Kidney epithelial cell (primary cell): ENCODE measurements around the gene VAV2. TPM values are rescaled to one million over a fixed set of nuclear protein-coding genes. Genes with fewer than 3 reads are reported as not detected.

Source experiments
- DNase-seq: peaks from one replicate; pipeline ENCODE4 v3.0.0-alpha.2; 2010; ENCODE audit warnings: low read depth
- H3K27me3 ChIP-seq: 2 replicates; pipeline ENCODE4 v1.6.0; 2011; ENCODE audit warnings: low read length; ENCODE audit not compliant: control insufficient read depth, insufficient read depth
- H3K36me3 ChIP-seq: 2 replicates; pipeline ENCODE4 v1.5.1; 2011; ENCODE audit warnings: low read length; ENCODE audit not compliant: control insufficient read depth, insufficient read depth
- H3K4me3 ChIP-seq: 2 replicates; pipeline ENCODE4 v1.5.1; 2011; ENCODE audit warnings: low read depth, mild to moderate bottlenecking, control low read depth, low read length
- CTCF ChIP-seq: IDR thresholded peaks from 2 replicates; pipeline ENCODE4 v1.5.1; 2011; ENCODE audit warnings: mild to moderate bottlenecking, moderate library complexity, low read length, control low read depth, inconsistent platforms; ENCODE audit not compliant: insufficient read depth, poor library complexity, severe bottlenecking
- total RNA-seq: library from RNA; depleted of rRNA; stranded (reverse); fragments of >200 nt; gene quantifications from 2 replicates; pipeline ENCODE4 v1.2.3, GENCODE V29; 2015

Gene VAV2
- total RNA-seq, 1 donor from 2014 or later = 37.8 TPM

GRCh38 chr9:133848471-133849109 lies 143.5 kb downstream of the VAV2 start:
- no peak for DNase-seq
- Histone ChIP-seq H3K36me3 (no peaks in the 10 kb centered on the region), H3K4me3 (no peak overlapping the region), H3K27me3 (no peaks in the 10 kb centered on the region)
- no peak for TF ChIP-seq CTCF

DNA sequence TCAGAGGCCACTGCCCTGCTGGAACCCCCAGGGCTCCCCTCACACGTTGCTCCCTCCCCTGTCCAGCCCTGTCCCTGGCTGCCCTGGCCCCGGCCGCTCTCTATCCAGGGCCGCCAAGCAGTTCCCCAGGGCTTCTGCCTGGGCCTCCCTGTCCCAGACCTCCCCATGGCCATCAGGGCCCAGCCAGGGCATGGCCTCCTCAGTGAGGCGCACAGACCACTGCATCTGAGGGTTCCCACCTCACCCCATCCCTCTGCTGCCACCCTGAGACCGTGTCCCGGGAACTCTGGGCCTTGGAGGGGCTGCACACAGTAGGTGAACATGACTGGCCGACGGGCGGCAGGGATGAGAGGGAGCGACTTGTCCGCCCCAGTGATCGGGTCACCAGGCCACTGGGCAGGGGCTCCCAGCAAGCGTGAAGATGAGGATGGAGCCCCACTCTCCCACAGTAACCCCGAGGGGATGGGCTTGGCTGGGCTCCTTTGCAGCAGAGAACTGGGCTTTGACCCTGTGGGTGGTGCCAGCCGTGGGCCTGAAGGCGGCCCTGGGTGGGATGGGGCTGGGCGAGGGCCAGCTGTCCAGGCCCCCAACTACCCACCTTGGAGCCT lies 145.5 kb downstream of the VAV2 start:
- no peaks in the 10 kb centered on the region for H3K27me3 ChIP-seq
- DNase-seq = no peak
- TF ChIP-seq CTCF = no peak
- no peaks in the 10 kb centered on the region for H3K36me3 ChIP-seq
- no peak overlapping the region for H3K4me3 ChIP-seq

DNA sequence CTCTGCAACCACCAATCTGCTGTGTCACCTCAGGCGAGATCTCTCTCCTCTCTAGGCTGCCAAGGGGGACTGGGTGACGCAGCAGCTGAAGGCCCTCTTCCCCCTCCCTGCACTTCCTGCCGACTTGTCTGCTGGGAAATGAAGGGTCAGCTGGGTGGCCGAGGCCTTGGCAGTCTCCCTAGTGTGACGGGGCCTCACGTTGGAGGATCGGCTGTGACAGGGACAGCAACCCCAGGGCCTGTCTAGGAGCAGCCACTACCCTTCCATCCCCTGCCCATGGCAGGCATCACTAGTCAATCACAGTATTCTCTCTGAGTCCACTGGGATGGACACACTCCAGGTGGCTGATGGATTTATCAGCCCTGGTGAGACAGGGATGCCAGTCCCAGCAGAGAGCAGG lies 146.7 kb downstream of the VAV2 start:
- no peak for DNase-seq
- no peaks in the 10 kb centered on the region for H3K36me3 ChIP-seq
- H3K4me3 ChIP-seq = no peak overlapping the region
- no peak for TF ChIP-seq CTCF
- H3K27me3 ChIP-seq = no peaks in the 10 kb centered on the region

- Histone ChIP-seq H3K36me3 (no peaks in the 10 kb centered on the region), H3K4me3 (no peak overlapping the region), H3K27me3 (no peaks in the 10 kb centered on the region)
- no peak for TF ChIP-seq CTCF
- DNase-seq = no peak
Measured at GRCh38 chr9:133844881-133845410, 147.2 kb downstream of the VAV2 start.

GRCh38 chr9:133844398-133844784 lies 147.7 kb downstream of the VAV2 start:
- Histone ChIP-seq H3K27me3 (no peaks in the 10 kb centered on the region), H3K4me3 (no peak overlapping the region), H3K36me3 (no peaks in the 10 kb centered on the region)
- no peak for TF ChIP-seq CTCF
- DNase-seq = no peak
